KMS-11 (cell line): ENCODE data around the gene ARMC7.

Experiments
- H2AFZ ChIP-seq: fragments of 200-600 bp; sonication (generic); 2 replicates; pipeline ENCODE4 v1.6.1; 2016; ENCODE audit warnings: antibody characterized with exemption, mixed run types, low read depth
- H3K27ac ChIP-seq: fragments of 200-600 bp; sonication (generic); 2 replicates; pipeline ENCODE4 v1.6.1; 2016; ENCODE audit warnings: mild to moderate bottlenecking, mixed run types
- H3K27me3 ChIP-seq: fragments of 200-600 bp; sonication (generic); 2 replicates; pipeline ENCODE4 v1.6.1; 2017; ENCODE audit warnings: mild to moderate bottlenecking, low read depth, mixed run types, moderate library complexity; ENCODE audit not compliant: insufficient read depth
- H3K36me3 ChIP-seq: fragments of 200-600 bp; sonication (generic); 2 replicates; pipeline ENCODE4 v1.6.1; 2017; ENCODE audit warnings: mild to moderate bottlenecking, mixed run types; ENCODE audit not compliant: insufficient read depth
- H3K4me1 ChIP-seq: fragments of 200-600 bp; sonication (generic); 2 replicates; pipeline ENCODE4 v1.6.1; 2016; ENCODE audit warnings: mild to moderate bottlenecking, low read depth, mixed run types; ENCODE audit not compliant: poor library complexity, severe bottlenecking
- H3K4me2 ChIP-seq: fragments of 200-600 bp; sonication (generic); 2 replicates; pipeline ENCODE4 v1.7.0; 2016; ENCODE audit warnings: mild to moderate bottlenecking, mixed run types
- H3K4me3 ChIP-seq: fragments of 200-600 bp; sonication (generic); IDR thresholded peaks from 2 replicates; pipeline ENCODE4 v1.6.1; 2017; ENCODE audit warnings: low read depth, low read length, mixed read lengths; ENCODE audit not compliant: insufficient read depth
- H3K79me2 ChIP-seq: fragments of 200-600 bp; sonication (generic); 2 replicates; pipeline ENCODE4 v1.6.1; 2016; ENCODE audit warnings: low read depth, mixed run types; ENCODE audit not compliant: insufficient read depth
- H3K9ac ChIP-seq: fragments of 200-600 bp; sonication (generic); 2 replicates; pipeline ENCODE4 v1.6.1; 2016; ENCODE audit warnings: mild to moderate bottlenecking, mixed run types
- H4K20me1 ChIP-seq: fragments of 200-600 bp; sonication (generic); 2 replicates; pipeline ENCODE4 v1.6.1; 2016; ENCODE audit warnings: mild to moderate bottlenecking, mixed run types; ENCODE audit not compliant: insufficient read depth
- TF ChIP-seq, protein P1 (sequence below): fragments of 200-600 bp; sonication (generic); conservative IDR thresholded peaks from 2 replicates; pipeline ENCODE4 v1.6.1; 2017; ENCODE audit warnings: low read depth, mild to moderate bottlenecking, antibody characterized with exemption, low read length, moderate library complexity, mixed read lengths

The ARMC7 gene

DNA sequence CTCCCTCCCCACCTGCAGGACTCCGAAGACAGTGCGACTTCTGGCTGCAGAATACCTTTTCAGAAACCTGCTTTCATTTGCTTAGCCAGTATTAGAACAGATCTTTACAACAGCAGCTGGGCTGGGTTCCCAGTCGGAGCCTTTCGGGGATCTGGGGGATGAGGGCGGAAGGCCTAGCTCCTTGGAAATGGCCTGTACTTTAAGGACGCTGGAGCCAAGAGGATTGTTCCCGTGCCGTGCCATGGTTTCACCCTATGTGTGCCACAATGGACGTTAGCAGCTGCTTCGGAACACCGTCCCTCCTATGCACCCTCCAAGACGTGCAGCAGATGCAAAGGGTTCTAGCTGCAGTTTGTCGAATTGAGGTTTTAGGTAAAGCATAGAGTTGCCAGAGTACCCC, 46.6 kb upstream of the ARMC7 start:
- Histone ChIP-seq H2AFZ (no peak overlapping the region), H3K4me1 (peaks cover 39% of the 10 kb centered on the region), H3K4me3 (no peak overlapping the region), H3K79me2 (no peaks in the 10 kb centered on the region), H4K20me1 (no peaks in the 10 kb centered on the region), H3K4me2 (no peak overlapping the region), H3K36me3 (peaks cover 2% of the 10 kb centered on the region; the same call in 1 of the 2 replicates), H3K27me3 (no peaks in the 10 kb centered on the region), H3K9ac (no peak overlapping the region), H3K27ac (no peak overlapping the region)
- TF ChIP-seq, protein P1, sequence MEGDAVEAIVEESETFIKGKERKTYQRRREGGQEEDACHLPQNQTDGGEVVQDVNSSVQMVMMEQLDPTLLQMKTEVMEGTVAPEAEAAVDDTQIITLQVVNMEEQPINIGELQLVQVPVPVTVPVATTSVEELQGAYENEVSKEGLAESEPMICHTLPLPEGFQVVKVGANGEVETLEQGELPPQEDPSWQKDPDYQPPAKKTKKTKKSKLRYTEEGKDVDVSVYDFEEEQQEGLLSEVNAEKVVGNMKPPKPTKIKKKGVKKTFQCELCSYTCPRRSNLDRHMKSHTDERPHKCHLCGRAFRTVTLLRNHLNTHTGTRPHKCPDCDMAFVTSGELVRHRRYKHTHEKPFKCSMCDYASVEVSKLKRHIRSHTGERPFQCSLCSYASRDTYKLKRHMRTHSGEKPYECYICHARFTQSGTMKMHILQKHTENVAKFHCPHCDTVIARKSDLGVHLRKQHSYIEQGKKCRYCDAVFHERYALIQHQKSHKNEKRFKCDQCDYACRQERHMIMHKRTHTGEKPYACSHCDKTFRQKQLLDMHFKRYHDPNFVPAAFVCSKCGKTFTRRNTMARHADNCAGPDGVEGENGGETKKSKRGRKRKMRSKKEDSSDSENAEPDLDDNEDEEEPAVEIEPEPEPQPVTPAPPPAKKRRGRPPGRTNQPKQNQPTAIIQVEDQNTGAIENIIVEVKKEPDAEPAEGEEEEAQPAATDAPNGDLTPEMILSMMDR = no peak

DNA sequence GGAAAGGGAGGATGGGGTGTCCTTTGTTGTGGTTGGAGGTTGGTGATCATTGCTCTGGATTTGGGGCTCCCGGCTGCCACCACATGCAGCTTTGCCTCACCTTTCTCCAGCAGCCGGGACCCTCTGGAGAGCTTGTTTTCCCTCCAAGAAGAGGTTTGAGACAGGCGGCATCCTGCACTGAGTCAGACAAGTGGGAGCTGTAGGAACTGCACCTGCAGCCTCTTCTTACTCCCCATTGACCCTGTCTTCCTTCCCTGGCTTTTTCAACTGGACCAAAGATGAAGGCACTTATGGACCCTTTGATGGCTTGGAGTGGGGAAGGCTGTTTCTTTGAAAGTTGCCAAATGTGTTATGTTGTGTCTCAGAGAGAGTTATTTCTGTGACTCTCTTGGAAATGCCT, 46.1 kb upstream of the ARMC7 start:
- no peaks in the 10 kb centered on the region for H4K20me1 ChIP-seq
- H3K9ac ChIP-seq = no peak overlapping the region
- no peak overlapping the region for H3K4me3 ChIP-seq
- peaks cover 44% of the 10 kb centered on the region for H3K4me1 ChIP-seq
- TF ChIP-seq, protein P1 = no peak
- peaks cover 2% of the 10 kb centered on the region; the same call in 1 of the 2 replicates for H3K36me3 ChIP-seq
- H3K79me2 ChIP-seq = no peaks in the 10 kb centered on the region
- H3K27ac ChIP-seq = no peak overlapping the region
- no peak overlapping the region for H2AFZ ChIP-seq
- no peaks in the 10 kb centered on the region for H3K27me3 ChIP-seq
- no peak overlapping the region for H3K4me2 ChIP-seq

DNA sequence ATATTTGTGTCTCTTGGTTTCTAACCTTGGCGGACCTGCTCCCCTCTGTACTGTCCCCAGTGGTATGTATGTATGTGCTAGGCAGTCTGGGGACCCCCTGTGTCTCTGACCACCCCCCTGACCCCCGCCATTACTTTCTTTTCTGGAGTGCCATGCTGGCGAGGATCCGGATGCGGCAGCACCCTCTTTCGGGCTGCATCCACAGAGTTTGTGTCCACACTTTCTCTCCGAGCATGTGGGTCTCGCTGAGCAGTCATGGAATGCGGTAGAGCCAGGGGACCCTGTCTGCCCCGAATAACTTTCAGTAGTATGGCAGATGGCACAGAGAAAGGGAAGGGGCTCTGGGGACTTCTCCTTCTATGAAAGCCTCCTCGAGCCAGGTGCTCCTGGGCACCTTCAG, 45.7 kb upstream of the ARMC7 start:
- H3K9ac ChIP-seq = no peak overlapping the region
- TF ChIP-seq, protein P1 = no peak
- H3K27ac ChIP-seq = peak overlapping the region; percentile 93; the same call in 1 of the 2 replicates
- H2AFZ ChIP-seq = no peak overlapping the region
- no peak overlapping the region for H3K4me3 ChIP-seq
- no peaks in the 10 kb centered on the region for H3K27me3 ChIP-seq
- H4K20me1 ChIP-seq = no peaks in the 10 kb centered on the region
- H3K79me2 ChIP-seq = no peaks in the 10 kb centered on the region
- H3K4me1 ChIP-seq = peaks cover 47% of the 10 kb centered on the region
- no peak overlapping the region for H3K4me2 ChIP-seq
- H3K36me3 ChIP-seq = peaks cover 2% of the 10 kb centered on the region; the same call in 1 of the 2 replicates

DNA sequence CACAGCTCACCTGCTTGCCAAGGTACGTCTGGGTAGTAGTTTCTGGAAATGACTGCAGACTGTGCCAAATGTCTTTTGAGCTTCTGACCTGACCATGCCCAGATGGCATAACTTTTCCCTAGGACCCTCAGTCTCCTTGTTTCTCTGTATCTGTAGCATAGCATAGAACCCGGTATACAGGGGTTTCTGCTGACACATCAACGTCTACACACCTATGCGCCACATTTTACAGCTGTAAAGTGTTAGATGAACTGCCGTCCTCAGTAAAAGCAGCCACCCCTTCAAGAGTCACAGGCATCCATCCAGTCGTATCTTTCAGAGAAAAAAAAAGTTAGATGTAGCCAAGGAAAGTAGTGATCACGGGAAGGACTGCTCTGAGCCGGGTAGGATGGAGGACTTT, 45.3 kb upstream of the ARMC7 start:
- no peaks in the 10 kb centered on the region for H4K20me1 ChIP-seq
- no peak overlapping the region for H3K4me3 ChIP-seq
- H2AFZ ChIP-seq = no peak overlapping the region
- TF ChIP-seq, protein P1 = no peak
- peak overlapping the region; percentile 93; the same call in 1 of the 2 replicates for H3K27ac ChIP-seq
- no peaks in the 10 kb centered on the region for H3K79me2 ChIP-seq
- no peaks in the 10 kb centered on the region for H3K27me3 ChIP-seq
- H3K4me2 ChIP-seq = no peak overlapping the region; the same call in 1 of the 2 replicates
- peaks cover 50% of the 10 kb centered on the region for H3K4me1 ChIP-seq
- no peak overlapping the region for H3K9ac ChIP-seq
- H3K36me3 ChIP-seq = peaks cover 1% of the 10 kb centered on the region; the same call in 1 of the 2 replicates
